ENCODE measurements around the gene VWA5B1.

GRCh38 chr1:20302108-20302471 lies 11.4 kb downstream of the VWA5B1 start:
- TF ChIP-seq CTCF (conservative IDR thresholded peaks at IDR 0.05; ENCODE audit: low read depth in 2 of 2), result no peak
- TF ChIP-seq ETS1 (IDR thresholded peaks at IDR 0.05), result no peak
- TF ChIP-seq EZH2phosphoT487 (IDR thresholded peaks at IDR 0.05; ENCODE audit: unreplicated experiment), result no peak
- TF ChIP-seq POLR2AphosphoS5 (IDR thresholded peaks at IDR 0.05; ENCODE audit: low read depth), result no peak
- no peak for TF ChIP-seq EZH2 (IDR thresholded peaks at IDR 0.05; ENCODE audit: low read depth, unreplicated experiment)
- no peak for TF ChIP-seq CREB1 (CRISPR knock-in tag; IDR thresholded peaks at IDR 0.05; ENCODE audit: low read depth)
- TF ChIP-seq REST (IDR thresholded peaks at IDR 0.05; ENCODE audit: unreplicated experiment), result no peak
- TF ChIP-seq JUNB (IDR thresholded peaks at IDR 0.05; ENCODE audit: unreplicated experiment), result no peak
- TF ChIP-seq ZNF114 (CRISPR knock-in tag; IDR thresholded peaks at IDR 0.05), result no peak

Data from GM23338 (cell line).